ENCODE results near the gene THEM4.

GRCh38 chr1:151887028-151887427 lies 22.3 kb downstream of the THEM4 start:
- TF ChIP-seq CTCF (IDR thresholded peaks at IDR 0.05) (no peak), POLR2A (IDR thresholded peaks at IDR 0.05) (no peak)

Data from heart left ventricle (tissue), 13 donors.